K562 (cell line): Measurements from ENCODE around the gene CCT5. TPM values are rescaled to one million over a fixed set of nuclear protein-coding genes. Genes with fewer than 3 reads are reported as not detected.

Source experiments
- AFF1 ChIP-seq, 2 experiments: fragments of 450-650 bp; IDR thresholded peaks; 2 replicates each; pipeline ENCODE4 v1.6.1; 2018; ENCODE audit warnings: mild to moderate bottlenecking in 2 of 2, low read depth in 1 of 2; ENCODE audit not compliant: partially characterized antibody in 2 of 2
- ATF7 ChIP-seq: fragments of 450-650 bp; IDR thresholded peaks from 2 replicates; pipeline ENCODE4 v1.7.1; 2014; ENCODE audit warnings: mild to moderate bottlenecking, moderate library complexity
- ERF ChIP-seq: fragments of 450-650 bp; formaldehyde crosslinking; IDR thresholded peaks from 2 replicates; pipeline ENCODE4 v1.4.0; 2020; ENCODE audit warnings: mild to moderate bottlenecking, mixed read lengths
- GTF2A2 ChIP-seq: IDR thresholded peaks from 2 replicates; pipeline ENCODE4 v1.6.1; 2016; ENCODE audit warnings: mild to moderate bottlenecking, missing genetic modification characterization, missing compliant biosample characterization
- HOMEZ ChIP-seq: fragments of 250-450 bp; sonication (Bioruptor Pico); IDR thresholded peaks from 2 replicates; pipeline ENCODE4 v1.4.0; 2020; ENCODE audit warnings: mild to moderate bottlenecking, moderate library complexity
- IRF2 ChIP-seq: sonication (generic); formaldehyde crosslinking; IDR thresholded peaks from 2 replicates; pipeline ENCODE4 v1.8.1; 2022; ENCODE audit warnings: mild to moderate bottlenecking, missing genetic modification reagents
- JUND ChIP-seq, 2 experiments: IDR thresholded peaks; 2 replicates in 1 of 2; 3 replicates in 1 of 2; pipeline ENCODE4 v1.6.1; 2011; ENCODE audit warnings: borderline replicate concordance in 2 of 2, low read depth in 2 of 2, low read length in 2 of 2, improper control_type of control experiment in 1 of 2, missing biosample characterization in 1 of 2, missing genetic modification characterization in 1 of 2, missing genetic modification reagents in 1 of 2
- KLF6 ChIP-seq: fragments of 250-450 bp; sonication (Bioruptor Pico); IDR thresholded peaks from 2 replicates; pipeline ENCODE4 v1.4.0; 2020; ENCODE audit warnings: mild to moderate bottlenecking, moderate library complexity, borderline replicate concordance
- NELFE ChIP-seq: IDR thresholded peaks from 2 replicates; pipeline ENCODE4 v1.6.1; 2011; ENCODE audit warnings: mild to moderate bottlenecking; ENCODE audit not compliant: insufficient read depth, insufficient read length
- RNF2 ChIP-seq: sonication (generic); IDR thresholded peaks from 2 replicates; pipeline ENCODE4 v1.6.1; 2016
- SUPT5H ChIP-seq: fragments of 450-650 bp; IDR thresholded peaks from 2 replicates; pipeline ENCODE4 v1.6.1; 2016
- ZFPM2 ChIP-seq: fragments of 250-450 bp; sonication (Bioruptor Pico); IDR thresholded peaks from 2 replicates; pipeline ENCODE4 v1.5.1; 2022; ENCODE audit warnings: mild to moderate bottlenecking
- ZNF121 ChIP-seq: sonication (generic); formaldehyde crosslinking; conservative IDR thresholded peaks from 2 replicates; pipeline ENCODE4 v1.8.0; 2022; ENCODE audit warnings: missing genetic modification reagents
- ZNF146 ChIP-seq: IDR thresholded peaks from one replicate; pipeline ENCODE4 v1.6.1; 2018; ENCODE audit warnings: missing compliant biosample characterization; ENCODE audit not compliant: unreplicated experiment
- ZNF212 ChIP-seq: fragments of 450-650 bp; formaldehyde crosslinking; IDR thresholded peaks from 2 replicates; pipeline ENCODE4 v1.4.0; 2020; ENCODE audit warnings: mild to moderate bottlenecking
- ZNF263 ChIP-seq: sonication (generic); formaldehyde crosslinking; IDR thresholded peaks from 2 replicates; pipeline ENCODE4 v1.8.0; 2022; ENCODE audit warnings: mild to moderate bottlenecking, missing genetic modification reagents, borderline replicate concordance
- ZNF586 ChIP-seq: fragments of 450-650 bp; formaldehyde crosslinking; conservative IDR thresholded peaks from 2 replicates; pipeline ENCODE4 v1.4.0; 2020; ENCODE audit warnings: mild to moderate bottlenecking, moderate library complexity
- ZSCAN32 ChIP-seq: fragments of 450-650 bp; formaldehyde crosslinking; IDR thresholded peaks from 2 replicates; pipeline ENCODE4 v1.4.0; 2020; ENCODE audit warnings: mild to moderate bottlenecking, moderate library complexity
- polyA plus RNA-seq, 8 experiments: library from polyadenylated mRNA; depleted of rRNA in 4 of 8; stranded (reverse) in 5 of 8; unstranded in 3 of 8; fragments of >200 nt; fragmentation: Nextera tagmentation in 2 of 8; fragmentation: Illumina TruSeq in 1 of 8; extraction: Ambion mirVana in 2 of 8; extraction: Trizol in 1 of 8; gene quantifications; 2 replicates each; pipeline versions ENCODE4 v1.2.1 to v1.2.3, GENCODE V29; 2011 to 2014; ENCODE audit warnings: inconsistent platforms in 1 of 8, missing spikeins in 1 of 8
- total RNA-seq, 7 experiments: library from RNA; depleted of rRNA in 6 of 7; stranded (reverse); fragments of >200 nt in 6 of 7; fragmentation: Illumina TruSeq in 2 of 7; extraction: Trizol in 2 of 7; gene quantifications; 2 replicates each; pipeline versions ENCODE4 v1.2.1 to v1.2.3, GENCODE V29; 2011 to 2021; ENCODE audit warnings: low replicate concordance in 1 of 7
- TF ChIP-seq, protein P1 (sequence below): fragments of 450-650 bp; IDR thresholded peaks from one replicate; pipeline ENCODE4 v1.6.1; 2018; ENCODE audit warnings: mild to moderate bottlenecking, moderate library complexity; ENCODE audit not compliant: partially characterized antibody
- TF ChIP-seq, protein P2 (sequence below): fragments of 450-650 bp; IDR thresholded peaks from 2 replicates; pipeline ENCODE4 v1.6.1; 2017; ENCODE audit warnings: mild to moderate bottlenecking, moderate library complexity

The CCT5 gene
- total and polyA plus RNA-seq, 9 of the 15 experiments (the other 6 are each of a cell fraction or from before 2014, with no cell fraction given), result 782 to 1,606 (median 1,153) TPM

- TF ChIP-seq, protein P1, sequence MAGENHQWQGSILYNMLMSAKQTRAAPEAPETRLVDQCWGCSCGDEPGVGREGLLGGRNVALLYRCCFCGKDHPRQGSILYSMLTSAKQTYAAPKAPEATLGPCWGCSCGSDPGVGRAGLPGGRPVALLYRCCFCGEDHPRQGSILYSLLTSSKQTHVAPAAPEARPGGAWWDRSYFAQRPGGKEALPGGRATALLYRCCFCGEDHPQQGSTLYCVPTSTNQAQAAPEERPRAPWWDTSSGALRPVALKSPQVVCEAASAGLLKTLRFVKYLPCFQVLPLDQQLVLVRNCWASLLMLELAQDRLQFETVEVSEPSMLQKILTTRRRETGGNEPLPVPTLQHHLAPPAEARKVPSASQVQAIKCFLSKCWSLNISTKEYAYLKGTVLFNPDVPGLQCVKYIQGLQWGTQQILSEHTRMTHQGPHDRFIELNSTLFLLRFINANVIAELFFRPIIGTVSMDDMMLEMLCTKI, result no peak
- TF ChIP-seq NELFE, result no peak
- TF ChIP-seq JUND (IDR thresholded peaks at IDR 0.05; ENCODE audit: borderline replicate concordance, low read depth, low read length), result peak; percentile 95
- TF ChIP-seq JUND (tag; IDR thresholded peaks at IDR 0.05; ENCODE audit: borderline replicate concordance, low read depth, low read length), result peak; percentile 25; the same call in 1 of the 3 replicates
- no peak for TF ChIP-seq GTF2A2 (tag)
- TF ChIP-seq ATF7, result peak; percentile 99
- TF ChIP-seq ERF (CRISPR knock-in tag), result no peak
- no peak for TF ChIP-seq ZNF121 (CRISPR knock-in tag)
- peak; percentile 29 to 99 for TF ChIP-seq AFF1 (IDR thresholded peaks at IDR 0.05; ENCODE audit: low read depth in 1 of 2, partially characterized antibody in 2 of 2)
- no peak for TF ChIP-seq ZNF146 (CRISPR knock-in tag)
- TF ChIP-seq, protein P2, sequence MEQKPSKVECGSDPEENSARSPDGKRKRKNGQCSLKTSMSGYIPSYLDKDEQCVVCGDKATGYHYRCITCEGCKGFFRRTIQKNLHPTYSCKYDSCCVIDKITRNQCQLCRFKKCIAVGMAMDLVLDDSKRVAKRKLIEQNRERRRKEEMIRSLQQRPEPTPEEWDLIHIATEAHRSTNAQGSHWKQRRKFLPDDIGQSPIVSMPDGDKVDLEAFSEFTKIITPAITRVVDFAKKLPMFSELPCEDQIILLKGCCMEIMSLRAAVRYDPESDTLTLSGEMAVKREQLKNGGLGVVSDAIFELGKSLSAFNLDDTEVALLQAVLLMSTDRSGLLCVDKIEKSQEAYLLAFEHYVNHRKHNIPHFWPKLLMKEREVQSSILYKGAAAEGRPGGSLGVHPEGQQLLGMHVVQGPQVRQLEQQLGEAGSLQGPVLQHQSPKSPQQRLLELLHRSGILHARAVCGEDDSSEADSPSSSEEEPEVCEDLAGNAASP, result no peak
- peak; percentile 81 for TF ChIP-seq ZNF263
- no peak for TF ChIP-seq ZNF212 (CRISPR knock-in tag)
- peak; percentile 77; the same call in 1 of the 2 replicates for TF ChIP-seq ZFPM2
- no peak for TF ChIP-seq ZNF586 (CRISPR knock-in tag)
- no peak for TF ChIP-seq ZSCAN32 (CRISPR knock-in tag)
- peak; percentile 98 for TF ChIP-seq SUPT5H
- TF ChIP-seq HOMEZ (CRISPR knock-in tag), result no peak
- TF ChIP-seq KLF6 (CRISPR knock-in tag), result peak; percentile 71; the same call in 1 of the 2 replicates
- no peak for TF ChIP-seq IRF2 (CRISPR knock-in tag)
- 0 out of 2 replicates have a peak, but pooled peaks have one; percentile 27 for TF ChIP-seq RNF2
Measured at GRCh38 chr5:10249948-10250805, at the start of gene CCT5 (continued).
